Sigmoid colon (tissue), 7 donors: Measurements from ENCODE around the gene ATF4. TPM values are rescaled to one million over a fixed set of nuclear protein-coding genes. Genes with fewer than 3 reads are reported as not detected.

ENCODE experiments used
- DNase-seq: peaks from one replicate; pipeline ENCODE4 v3.0.0-alpha.2; 2019
- H3K27ac ChIP-seq, 4 donors: fragments of 200-600 bp; sonication (generic); one replicate each; pipeline ENCODE4 v1.5.1; 2016 to 2019; ENCODE audit warnings: mild to moderate bottlenecking in 1 of 4
- H3K27me3 ChIP-seq, 3 donors: fragments of 200-600 bp; sonication (generic); one replicate each; pipeline ENCODE4 v1.5.1; 2019; ENCODE audit warnings: mild to moderate bottlenecking in 1 of 3
- H3K36me3 ChIP-seq, 4 donors: fragments of 200-600 bp; sonication (generic); one replicate each; pipeline ENCODE4 v1.5.1; 2016 to 2019
- H3K4me1 ChIP-seq, 4 donors: fragments of 200-600 bp; sonication (generic); one replicate each; pipeline ENCODE4 v1.5.1; 2017 to 2019
- H3K4me3 ChIP-seq, 4 donors: fragments of 200-600 bp; sonication (generic); one replicate each; pipeline ENCODE4 v1.5.1; 2017 to 2019; ENCODE audit warnings: mild to moderate bottlenecking in 2 of 4, moderate library complexity in 1 of 4
- H3K9me3 ChIP-seq, 4 donors: fragments of 200-600 bp in 3 of 4; sonication (generic) in 3 of 4; one replicate each; pipeline versions ENCODE4 v1.5.1 to v1.6.1; 2013 to 2019
- CTCF ChIP-seq, 4 experiments: fragments of 450-650 bp in 3 of 4; fragments of 200-600 bp in 1 of 4; IDR thresholded peaks; one replicate each; pipeline ENCODE4 v1.5.1; 2016 to 2019; ENCODE audit warnings: antibody characterized with exemption in 4 of 4, mild to moderate bottlenecking in 3 of 4, moderate library complexity in 2 of 4
- EP300 ChIP-seq, 4 donors: sonication (generic); formaldehyde crosslinking; IDR thresholded peaks; one replicate each; pipeline ENCODE4 v1.6.1; 2017; ENCODE audit warnings: antibody characterized with exemption in 4 of 4
- POLR2A ChIP-seq, 2 donors: fragments of 450-650 bp; IDR thresholded peaks; one replicate each; pipeline ENCODE4 v1.6.1; 2016; ENCODE audit warnings: antibody characterized with exemption in 2 of 2, mild to moderate bottlenecking in 2 of 2, moderate library complexity in 2 of 2
- POLR2AphosphoS5 ChIP-seq, 4 donors: sonication (generic); formaldehyde crosslinking; IDR thresholded peaks; one replicate each; pipeline ENCODE4 v1.6.1; 2017; ENCODE audit warnings: antibody characterized with exemption in 4 of 4
- WGBS, 2 donors: extraction: QIAGEN DNeasy Blood & Tissue Kit; methylation state at CpG; one replicate each; pipeline ENCODE4 v1.1.7; 2013; 5-methylcytosine and 5-hydroxymethylcytosine counted together
- intact Hi-C: fragments of 100-400 bp; cut with DNase I; formaldehyde crosslinking; loops from one replicate; pipeline ENCODE4 v1.15.1; 2023
- polyA plus RNA-seq, 3 donors: library from polyadenylated mRNA; stranded (reverse); fragments of 200-250 nt; gene quantifications; one replicate each; pipeline ENCODE4 v1.2.3, GENCODE V29; 2013
- total RNA-seq, 4 donors: library from RNA; depleted of rRNA; stranded (reverse); fragments of >200 nt; gene quantifications; one replicate each; pipeline ENCODE4 v1.1.0, GENCODE V29; 2016
- donor health status: healthy with polysubstance abuse.
- donor health status: Bipolar disorder and iron deficiency.
- donor health status: healthy.

Gene ATF4
- total and polyA plus RNA-seq, 7 donors, result 423 to 651 (median 483) TPM

- whole genome bisulfite sequencing, 2 donors, result 18 to 59% methylated on average over 2 of the region's 2 CpGs
- intact Hi-C loops, result no loop called here
- no peak overlapping the region for H3K4me3 ChIP-seq
- no peaks in the 10 kb centered on the region for H3K9me3 ChIP-seq
- peak overlapping the region in 1 of 4 donors; percentile 0 for H3K27ac ChIP-seq
- DNase-seq, result no peak
- H3K4me1 ChIP-seq, result peaks cover 0 to 28% (median 21%) of the 10 kb centered on the region in 4 donors
- TF ChIP-seq EP300 (IDR thresholded peaks at IDR 0.05) (no peak), POLR2AphosphoS5 (IDR thresholded peaks at IDR 0.05) (no peak), CTCF (IDR thresholded peaks at IDR 0.05) (no peak), POLR2A (IDR thresholded peaks at IDR 0.05) (no peak)
- H3K27me3 ChIP-seq, result no peaks in the 10 kb centered on the region
- no peaks in the 10 kb centered on the region for H3K36me3 ChIP-seq
Observed at GRCh38 chr22:39498368-39498767, 22.0 kb upstream of the ATF4 start.

GRCh38 chr22:39498802-39499201, 21.6 kb upstream of the ATF4 start:
- intact Hi-C loops, result no loop called here
- H3K4me3 ChIP-seq, result no peak overlapping the region
- 41 to 61% methylated on average over 3 of the region's 3 CpGs for WGBS, 2 donors
- H3K27me3 ChIP-seq, result no peaks in the 10 kb centered on the region
- H3K4me1 ChIP-seq, result peaks cover 0 to 32% (median 25%) of the 10 kb centered on the region in 4 donors
- no peaks in the 10 kb centered on the region for H3K36me3 ChIP-seq
- H3K9me3 ChIP-seq, result no peaks in the 10 kb centered on the region
- DNase-seq, result no peak
- TF ChIP-seq EP300 (IDR thresholded peaks at IDR 0.05), result no peak
- TF ChIP-seq CTCF (IDR thresholded peaks at IDR 0.05), result no peak
- TF ChIP-seq POLR2A (IDR thresholded peaks at IDR 0.05), result no peak
- TF ChIP-seq POLR2AphosphoS5 (IDR thresholded peaks at IDR 0.05), result no peak
- peak overlapping the region in 1 of 4 donors; percentile 0 for H3K27ac ChIP-seq

GRCh38 chr22:39500101-39500500, 20.3 kb upstream of the ATF4 start:
- 90 to 91% methylated on average over 6 of the region's 6 CpGs for WGBS, 2 donors
- no peak for DNase-seq
- no peaks in the 10 kb centered on the region for H3K9me3 ChIP-seq
- intact Hi-C loops, result no loop called here
- no peak for TF ChIP-seq POLR2AphosphoS5 (IDR thresholded peaks at IDR 0.05)
- no peak for TF ChIP-seq EP300 (IDR thresholded peaks at IDR 0.05)
- no peak for TF ChIP-seq POLR2A (IDR thresholded peaks at IDR 0.05)
- TF ChIP-seq CTCF (IDR thresholded peaks at IDR 0.05), result no peak
- peaks cover 0 to 39% (median 32%) of the 10 kb centered on the region in 4 donors for H3K4me1 ChIP-seq
- no peaks in the 10 kb centered on the region for H3K27me3 ChIP-seq
- H3K36me3 ChIP-seq, result peaks cover 7 to 13% (median 11%) of the 10 kb centered on the region in 4 donors
- H3K27ac ChIP-seq, result peak overlapping the region in 1 of 4 donors; percentile 88
- H3K4me3 ChIP-seq, result no peak overlapping the region

GRCh38 chr22:39501644-39502108, 18.7 kb upstream of the ATF4 start:
- H3K27ac ChIP-seq, result peak overlapping the region; percentile 74 to 95 (median 84)
- H3K4me1 ChIP-seq, result peaks cover 0 to 42% (median 30%) of the 10 kb centered on the region in 4 donors
- no peak for TF ChIP-seq EP300 (IDR thresholded peaks at IDR 0.05)
- no peak for TF ChIP-seq CTCF (IDR thresholded peaks at IDR 0.05)
- no peak for TF ChIP-seq POLR2AphosphoS5 (IDR thresholded peaks at IDR 0.05)
- no peak for TF ChIP-seq POLR2A (IDR thresholded peaks at IDR 0.05)
- 35 to 47% methylated on average over 13 of the region's 13 CpGs for WGBS, 2 donors
- H3K36me3 ChIP-seq, result peaks cover 14 to 28% (median 23%) of the 10 kb centered on the region in 4 donors
- no peaks in the 10 kb centered on the region for H3K27me3 ChIP-seq
- intact Hi-C loops, result loop anchor here (2.0 kb wide), 1 partner anchor 17 kb away; no protein-coding TSS in a partner anchor
- H3K4me3 ChIP-seq, result peak overlapping the region; percentile 95 to 100 (median 100)
- H3K9me3 ChIP-seq, result no peaks in the 10 kb centered on the region
- DNase-seq, result no peak
